Fibroblast of skin of back (primary cell): ENCODE measurements around the gene ALDH3B1.

Experiments used
- DNase-seq: peaks from one replicate; pipeline ENCODE4 v3.0.0-alpha.2; 2013

The ALDH3B1 gene

DNA sequence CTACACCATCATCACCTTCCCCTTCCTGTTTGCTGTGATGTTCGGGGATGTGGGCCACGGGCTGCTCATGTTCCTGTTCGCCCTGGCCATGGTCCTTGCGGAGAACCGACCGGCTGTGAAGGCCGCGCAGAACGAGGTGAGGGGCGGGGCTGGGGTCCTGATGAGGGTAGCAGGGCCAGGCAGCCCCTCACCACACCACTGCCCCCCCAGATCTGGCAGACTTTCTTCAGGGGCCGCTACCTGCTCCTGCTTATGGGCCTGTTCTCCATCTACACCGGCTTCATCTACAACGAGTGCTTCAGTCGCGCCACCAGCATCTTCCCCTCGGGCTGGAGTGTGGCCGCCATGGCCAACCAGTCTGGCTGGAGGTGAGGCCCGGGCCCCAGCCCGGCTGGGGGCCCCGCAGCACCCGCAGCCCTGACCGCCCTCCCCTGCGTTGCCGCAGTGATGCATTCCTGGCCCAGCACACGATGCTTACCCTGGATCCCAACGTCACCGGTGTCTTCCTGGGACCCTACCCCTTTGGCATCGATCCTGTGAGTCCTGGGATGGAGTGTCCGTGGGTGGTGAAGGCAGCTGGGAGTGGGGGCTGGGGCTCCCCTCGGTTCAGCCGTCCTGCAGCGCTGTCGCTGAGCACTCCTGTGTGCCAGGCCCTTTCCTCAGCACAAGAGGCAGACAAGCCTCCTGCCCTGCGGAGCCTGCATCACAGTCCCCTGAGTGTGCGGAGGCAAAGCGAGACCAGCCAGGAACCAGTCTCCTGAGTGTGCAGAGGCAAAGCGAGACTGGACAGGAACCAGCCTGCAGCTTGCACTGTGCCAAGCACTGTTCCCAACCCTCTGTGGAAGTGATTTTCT lies 37.5 kb downstream of the ALDH3B1 start:
- DNase-seq = no peak

DNA sequence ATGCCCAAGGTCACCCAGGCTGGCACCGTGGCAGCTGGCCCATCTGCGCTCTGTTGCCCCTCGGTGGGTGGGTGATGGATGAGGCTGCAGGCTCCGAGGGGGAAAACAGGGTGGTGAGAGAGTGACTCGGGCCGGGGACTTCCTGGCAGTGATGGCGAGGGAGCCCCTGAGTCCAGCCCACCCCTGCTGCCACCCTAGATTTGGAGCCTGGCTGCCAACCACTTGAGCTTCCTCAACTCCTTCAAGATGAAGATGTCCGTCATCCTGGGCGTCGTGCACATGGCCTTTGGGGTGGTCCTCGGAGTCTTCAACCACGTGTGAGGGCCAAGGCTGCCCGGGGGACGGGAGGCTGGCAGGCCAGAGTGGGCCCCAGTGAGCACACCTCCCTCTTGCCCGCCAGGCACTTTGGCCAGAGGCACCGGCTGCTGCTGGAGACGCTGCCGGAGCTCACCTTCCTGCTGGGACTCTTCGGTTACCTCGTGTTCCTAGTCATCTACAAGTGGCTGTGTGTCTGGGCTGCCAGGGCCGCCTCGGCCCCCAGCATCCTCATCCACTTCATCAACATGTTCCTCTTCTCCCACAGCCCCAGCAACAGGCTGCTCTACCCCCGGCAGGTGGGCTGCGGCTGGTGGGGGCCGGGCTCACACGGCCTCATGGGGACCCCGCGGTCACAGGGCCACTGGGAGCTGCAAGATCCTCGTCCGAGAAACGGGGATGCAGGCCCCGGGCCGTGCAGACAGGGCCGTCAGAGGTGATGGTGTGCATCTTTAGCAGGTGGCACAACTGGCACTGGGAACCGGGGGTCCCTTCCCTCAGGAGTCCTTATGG lies 38.8 kb downstream of the ALDH3B1 start:
- DNase-seq = no peak

DNA sequence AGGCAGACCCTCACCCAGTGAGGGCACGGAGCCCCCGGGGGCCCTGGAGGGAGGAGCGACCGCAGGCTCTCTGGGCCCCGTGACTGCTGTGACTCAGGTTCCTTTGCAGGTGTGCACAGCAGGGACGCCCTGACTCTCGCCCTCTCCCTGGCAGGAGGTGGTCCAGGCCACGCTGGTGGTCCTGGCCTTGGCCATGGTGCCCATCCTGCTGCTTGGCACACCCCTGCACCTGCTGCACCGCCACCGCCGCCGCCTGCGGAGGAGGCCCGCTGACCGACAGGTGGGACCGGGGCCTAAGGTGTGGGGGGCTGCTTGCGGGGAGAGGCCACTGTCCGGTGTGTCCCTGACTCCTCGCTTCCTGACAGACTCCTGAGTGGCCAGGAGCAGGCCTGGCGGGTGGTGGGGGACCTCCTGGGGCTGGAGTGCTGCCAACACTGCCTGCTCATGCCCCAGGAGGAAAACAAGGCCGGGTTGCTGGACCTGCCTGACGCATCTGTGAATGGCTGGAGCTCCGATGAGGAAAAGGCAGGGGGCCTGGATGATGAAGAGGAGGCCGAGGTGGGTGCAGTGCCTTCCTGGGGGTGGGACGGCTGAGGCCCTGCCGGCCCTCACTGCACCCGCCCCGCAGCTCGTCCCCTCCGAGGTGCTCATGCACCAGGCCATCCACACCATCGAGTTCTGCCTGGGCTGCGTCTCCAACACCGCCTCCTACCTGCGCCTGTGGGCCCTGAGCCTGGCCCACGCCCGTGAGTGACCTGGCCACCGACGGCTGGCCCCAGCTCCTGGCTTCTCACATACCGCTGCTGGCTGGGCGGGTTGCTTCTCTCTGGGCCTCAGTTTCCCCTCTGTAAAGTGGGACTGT lies 39.6 kb downstream of the ALDH3B1 start:
- peak; percentile 21 for DNase-seq

DNA sequence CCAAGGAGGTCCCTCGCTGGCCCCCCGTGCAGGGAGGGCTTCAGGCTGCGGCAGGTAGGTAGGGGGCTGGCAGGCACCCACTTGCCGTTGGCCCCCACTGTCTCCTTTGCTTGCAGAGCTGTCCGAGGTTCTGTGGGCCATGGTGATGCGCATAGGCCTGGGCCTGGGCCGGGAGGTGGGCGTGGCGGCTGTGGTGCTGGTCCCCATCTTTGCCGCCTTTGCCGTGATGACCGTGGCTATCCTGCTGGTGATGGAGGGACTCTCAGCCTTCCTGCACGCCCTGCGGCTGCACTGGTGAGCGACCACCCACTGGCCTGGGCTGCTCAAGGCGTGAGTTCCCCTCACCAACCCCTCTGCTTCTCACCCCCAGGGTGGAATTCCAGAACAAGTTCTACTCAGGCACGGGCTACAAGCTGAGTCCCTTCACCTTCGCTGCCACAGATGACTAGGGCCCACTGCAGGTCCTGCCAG lies 40.3 kb downstream of the ALDH3B1 start:
- DNase-seq = no peak

DNA sequence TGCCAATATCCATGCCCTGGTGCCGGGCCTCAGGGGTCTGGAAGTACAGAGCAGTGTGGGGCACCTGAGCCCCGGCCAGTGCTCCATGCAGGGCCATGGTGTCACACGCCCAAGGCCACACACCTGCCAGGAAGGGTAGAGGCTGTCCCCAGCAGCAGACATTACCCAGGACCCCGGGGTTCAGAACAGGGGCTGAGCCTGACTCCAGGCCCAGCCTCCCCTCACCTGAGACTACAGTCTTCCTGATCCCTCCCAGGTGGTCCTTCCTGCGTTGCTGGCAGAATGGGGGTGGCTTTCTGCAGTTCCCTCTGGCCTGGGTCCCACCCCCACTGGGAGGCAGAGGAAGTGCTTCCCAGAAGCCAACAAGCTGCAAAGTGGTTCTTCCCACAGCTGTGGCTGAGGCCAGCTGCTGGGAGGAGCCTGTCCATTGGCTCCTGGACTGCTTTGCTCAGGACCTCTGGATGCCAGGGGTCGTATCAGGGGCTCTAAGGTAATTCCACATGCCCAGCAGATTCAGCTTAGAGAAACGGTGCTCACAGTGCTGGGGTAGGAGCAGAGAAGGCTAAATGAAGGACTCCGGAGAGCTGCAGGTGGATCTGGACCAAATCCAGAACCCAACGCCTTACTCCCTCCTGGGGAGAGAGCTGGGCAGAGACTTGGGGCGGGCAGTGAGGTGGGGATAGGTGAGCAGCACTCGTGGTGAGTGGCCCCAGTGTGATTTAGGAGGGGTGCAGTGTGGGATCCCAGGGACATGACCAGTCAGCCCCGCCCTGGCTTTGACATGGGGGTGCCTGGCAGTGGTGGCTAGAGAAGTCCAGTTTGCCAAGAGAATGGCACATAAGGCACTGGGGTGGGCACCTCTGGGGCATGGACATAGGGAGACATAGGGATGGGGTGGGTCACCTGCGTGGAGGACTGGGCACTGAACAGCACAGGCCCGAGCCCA lies 41.3 kb downstream of the ALDH3B1 start:
- no peak for DNase-seq

DNA sequence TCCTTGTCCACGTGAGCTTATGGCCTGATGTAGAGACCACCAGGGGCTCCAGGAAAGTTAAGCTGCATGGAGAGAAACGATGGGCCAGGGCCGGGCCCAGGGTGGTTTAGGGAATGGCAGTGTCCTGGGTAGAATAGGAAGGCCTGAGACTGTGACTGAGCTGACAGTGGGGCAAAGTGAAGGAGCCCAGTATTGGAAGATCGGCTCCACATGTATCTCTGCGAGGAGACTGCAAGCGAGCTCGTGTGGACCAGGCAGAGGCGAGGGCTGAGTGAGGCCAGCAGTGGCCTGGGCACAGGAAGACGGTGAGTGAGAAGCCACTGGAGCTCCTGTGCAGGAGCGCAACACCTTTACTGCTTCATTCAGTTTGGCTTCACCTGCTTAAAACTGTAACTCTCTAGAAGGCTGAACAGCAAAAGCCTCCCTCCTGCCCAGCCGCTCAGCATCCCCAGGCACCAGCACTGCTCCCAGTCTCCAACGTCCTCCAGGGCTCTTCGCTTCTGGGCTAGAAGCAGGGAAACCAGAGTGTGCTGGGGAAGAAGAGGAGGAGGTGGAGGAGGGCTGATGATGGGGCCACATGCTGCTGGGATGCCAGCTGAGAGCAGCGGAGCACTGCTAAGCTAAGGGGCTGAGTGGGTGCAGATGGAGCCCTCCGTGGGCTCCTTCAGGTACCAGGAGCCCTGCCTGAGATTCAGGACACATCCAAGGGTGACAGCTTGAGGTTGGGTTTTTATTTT lies 42.2 kb downstream of the ALDH3B1 start:
- DNase-seq = no peak

DNA sequence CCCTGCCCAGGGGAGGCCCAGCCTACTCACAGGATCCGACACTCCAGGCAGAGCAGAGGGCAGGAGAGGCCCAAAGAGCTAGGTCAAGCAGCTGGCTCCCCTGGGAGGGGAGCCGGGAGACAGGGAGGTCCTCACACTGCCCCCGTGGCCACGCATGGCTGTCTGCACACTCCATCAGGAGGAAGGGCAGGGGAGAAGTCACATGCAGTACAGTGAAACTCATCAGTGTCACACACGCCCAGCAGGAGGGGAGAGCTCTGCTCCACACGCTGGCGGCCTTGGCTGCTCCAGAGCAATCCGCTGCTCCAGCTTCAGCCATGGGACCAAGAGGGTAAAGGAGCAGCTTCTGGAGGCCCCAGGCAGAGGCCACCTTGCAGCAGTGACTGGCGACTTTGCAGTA lies 43.0 kb downstream of the ALDH3B1 start:
- DNase-seq = peak; percentile 21

DNA sequence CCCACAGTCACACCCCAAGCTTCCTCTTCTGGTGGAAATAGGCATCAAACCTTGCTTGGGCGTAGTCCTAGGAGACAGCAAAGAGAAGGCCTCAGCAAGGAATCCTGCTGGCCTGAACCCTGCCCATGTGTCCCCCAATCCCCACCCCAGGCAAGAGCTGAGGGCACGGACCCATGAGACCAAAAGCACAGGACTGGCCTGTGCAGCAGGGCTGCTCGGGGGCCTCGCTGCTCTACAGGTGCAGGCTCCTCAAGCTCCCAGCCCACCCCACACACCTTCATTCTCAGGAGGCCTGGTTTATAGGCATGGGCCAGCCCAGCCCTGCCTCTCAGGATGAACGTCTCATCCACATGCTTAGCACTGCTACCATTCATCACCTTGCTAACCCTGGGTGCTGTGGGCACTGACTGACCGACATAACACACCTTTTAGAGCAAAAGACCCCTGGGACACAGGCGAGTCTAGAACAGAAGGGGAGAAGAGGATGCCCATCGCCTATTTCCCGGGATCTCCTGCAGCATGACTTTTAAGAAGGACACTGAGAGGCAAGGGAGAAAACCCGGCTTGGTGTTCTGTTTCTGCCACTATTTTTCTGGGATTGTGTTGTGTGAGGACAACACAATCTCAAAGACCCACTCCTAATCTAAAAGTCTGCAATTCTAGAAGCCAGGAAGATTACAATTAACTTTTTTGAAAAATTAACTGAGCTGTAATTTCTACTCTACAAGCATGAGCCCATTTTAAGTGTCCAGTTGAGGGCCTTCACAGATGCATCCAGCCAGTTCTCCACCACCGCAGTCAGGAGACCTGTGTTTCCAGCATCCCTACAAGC lies 44.1 kb downstream of the ALDH3B1 start:
- no peak for DNase-seq

DNA sequence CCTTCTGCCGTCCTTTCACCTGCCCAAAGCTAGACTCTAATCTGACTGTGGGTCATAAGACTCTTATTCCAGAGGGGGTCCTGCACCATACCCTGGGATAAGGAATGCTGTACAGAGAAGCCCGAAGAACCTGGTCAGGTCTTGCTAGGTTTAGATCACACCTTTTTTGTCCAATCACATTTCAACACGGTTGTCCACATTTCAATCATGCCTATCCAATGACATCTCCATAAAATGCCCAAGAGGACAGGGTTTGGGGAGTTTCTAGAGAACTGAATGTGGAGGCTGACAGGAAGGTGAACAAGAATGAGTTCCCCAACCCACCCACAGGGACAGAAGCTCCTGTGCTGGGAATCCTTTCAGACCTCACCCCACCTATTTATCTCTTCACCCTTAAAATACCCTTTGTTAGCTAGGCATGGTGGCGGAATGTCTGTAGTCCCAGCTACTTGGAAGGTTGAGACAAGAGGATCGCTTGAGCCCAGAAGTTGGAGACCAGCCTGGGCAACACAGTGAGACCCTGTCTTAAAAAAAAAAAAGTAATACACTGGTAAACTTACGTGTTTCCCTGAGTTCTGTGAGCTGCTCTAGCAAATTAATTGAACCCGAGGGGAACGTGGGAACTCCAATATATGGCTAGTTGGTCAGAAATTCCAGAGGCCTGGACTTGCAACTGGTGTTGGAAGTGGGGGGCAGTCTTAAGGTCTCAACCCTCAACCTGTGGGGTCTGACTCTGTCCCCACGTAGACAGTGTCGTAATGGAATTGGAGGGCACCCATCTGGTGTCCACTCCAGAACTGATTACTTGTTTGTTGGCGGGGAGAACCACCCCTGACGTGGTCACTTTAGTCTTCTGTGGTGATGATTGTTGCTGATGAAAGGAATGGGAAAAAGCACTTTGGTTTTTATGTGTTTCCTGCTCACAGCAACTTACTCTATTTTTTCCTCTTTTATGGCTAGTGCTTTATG lies 46.5 kb downstream of the ALDH3B1 start:
- peak; percentile 16 for DNase-seq

DNA sequence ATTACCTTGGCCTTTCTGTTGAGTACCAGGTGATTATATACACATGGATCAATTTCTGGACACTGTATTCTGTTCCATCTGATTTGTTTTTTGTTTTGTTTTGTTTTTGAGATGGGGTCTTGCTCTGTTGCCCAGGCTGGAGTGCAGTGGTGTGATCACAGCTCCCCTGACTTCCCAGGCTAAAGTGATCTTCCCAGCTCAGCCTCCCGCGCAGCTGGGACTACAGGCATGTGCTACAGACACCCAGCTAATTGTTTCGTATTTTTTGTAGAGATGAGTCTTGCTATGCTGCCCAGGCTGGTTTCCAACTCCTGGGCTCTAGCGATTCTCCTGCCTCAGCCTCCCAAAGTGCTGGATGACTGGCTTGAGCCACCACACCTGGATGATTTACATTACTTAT lies 47.7 kb downstream of the ALDH3B1 start:
- no peak for DNase-seq

DNA sequence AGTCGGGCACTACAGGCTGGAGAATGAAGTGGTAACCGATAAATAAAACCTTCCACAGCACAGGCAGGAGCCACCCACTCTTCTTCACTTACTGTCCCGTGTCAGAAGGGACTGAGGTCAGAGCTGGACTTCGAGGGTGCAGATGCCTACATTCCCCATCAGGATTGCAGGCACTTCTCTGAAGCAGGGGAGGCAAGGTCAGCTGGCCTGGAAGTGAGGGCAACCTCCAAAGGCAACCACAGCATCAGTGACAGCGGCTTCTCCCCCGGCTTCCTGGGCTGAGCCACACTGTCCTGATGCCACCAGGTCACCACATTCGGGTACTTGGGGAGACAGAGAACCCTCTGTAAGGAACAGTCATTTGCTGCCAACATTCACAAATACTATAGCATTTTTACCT lies 51.4 kb downstream of the ALDH3B1 start:
- DNase-seq = no peak

DNA sequence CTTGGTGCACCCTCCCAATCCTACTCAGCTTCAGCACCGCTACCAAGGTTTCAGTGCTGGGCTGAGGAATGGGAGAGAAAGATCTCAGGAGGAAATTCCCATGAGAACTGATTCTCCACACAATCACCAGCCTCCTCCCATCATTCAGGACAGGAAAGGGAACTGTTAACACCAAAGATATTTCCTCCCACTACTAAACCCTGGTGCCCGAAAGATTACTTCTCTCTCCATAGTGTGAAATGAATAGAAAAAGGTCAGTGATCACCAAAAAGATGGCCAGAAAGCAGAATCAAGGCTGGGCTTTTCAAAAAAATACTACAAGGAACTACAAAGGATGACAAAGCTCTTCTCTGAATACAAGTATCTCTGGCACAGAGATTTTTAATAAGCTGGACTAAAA lies 54.8 kb downstream of the ALDH3B1 start:
- no peak for DNase-seq

DNA sequence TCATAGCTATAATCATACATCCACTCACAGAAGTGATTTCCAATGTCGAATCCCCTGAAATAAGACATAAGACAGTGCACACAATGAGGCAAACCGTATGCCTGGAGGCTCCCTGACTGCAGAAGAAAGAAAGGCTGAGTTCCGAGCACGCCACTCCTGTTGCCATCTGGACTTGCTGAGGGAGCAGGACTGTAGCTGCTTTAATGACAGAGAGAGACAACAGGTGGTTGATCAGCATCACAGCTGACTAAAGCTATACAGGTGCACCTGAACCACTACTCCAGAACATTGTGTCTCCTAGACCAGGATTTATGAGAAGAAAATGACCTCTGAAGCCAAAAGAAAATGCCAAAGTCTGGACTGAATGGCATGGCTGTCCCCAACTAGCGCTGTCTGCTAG lies 55.7 kb downstream of the ALDH3B1 start:
- DNase-seq = no peak

DNA sequence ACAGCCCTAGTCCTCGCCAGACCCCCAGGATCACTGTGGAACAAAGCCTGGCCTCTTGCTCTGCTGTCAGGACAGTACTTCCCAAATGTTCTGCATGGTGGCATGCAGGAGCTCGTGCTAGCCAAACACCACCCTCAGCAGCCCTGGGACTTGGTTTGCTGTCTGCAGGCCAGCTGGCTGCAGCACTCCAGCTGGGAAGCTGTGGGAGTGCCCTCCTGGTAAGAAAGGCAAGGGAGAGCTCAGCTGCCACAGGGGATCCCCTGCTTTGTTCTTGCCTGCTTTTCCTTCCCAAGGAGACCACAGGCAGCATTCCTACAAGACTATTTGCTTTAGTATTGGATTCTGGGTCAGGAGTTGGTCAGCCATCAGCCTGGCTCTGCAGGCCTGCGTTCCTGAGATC lies 56.6 kb downstream of the ALDH3B1 start:
- DNase-seq = no peak

DNA sequence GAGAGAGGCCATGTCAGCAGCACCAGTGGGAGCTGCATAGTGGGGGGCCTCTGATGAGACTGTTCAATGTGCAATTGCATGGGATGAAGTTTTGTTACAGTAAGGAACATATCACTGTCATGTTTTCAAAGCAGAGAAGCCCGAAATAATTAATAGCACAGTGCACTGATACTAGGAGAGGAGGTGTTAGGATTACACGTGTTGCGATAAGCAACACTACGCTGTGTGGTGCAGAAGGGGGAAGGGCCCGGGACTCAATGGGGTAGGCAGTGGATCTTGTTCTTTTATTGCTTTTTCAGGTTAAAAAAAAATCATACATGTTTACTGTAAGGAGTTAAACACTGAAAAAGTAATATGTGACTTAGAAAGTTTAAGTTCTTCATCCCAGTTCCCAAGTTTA lies 57.9 kb downstream of the ALDH3B1 start:
- no peak for DNase-seq

DNA sequence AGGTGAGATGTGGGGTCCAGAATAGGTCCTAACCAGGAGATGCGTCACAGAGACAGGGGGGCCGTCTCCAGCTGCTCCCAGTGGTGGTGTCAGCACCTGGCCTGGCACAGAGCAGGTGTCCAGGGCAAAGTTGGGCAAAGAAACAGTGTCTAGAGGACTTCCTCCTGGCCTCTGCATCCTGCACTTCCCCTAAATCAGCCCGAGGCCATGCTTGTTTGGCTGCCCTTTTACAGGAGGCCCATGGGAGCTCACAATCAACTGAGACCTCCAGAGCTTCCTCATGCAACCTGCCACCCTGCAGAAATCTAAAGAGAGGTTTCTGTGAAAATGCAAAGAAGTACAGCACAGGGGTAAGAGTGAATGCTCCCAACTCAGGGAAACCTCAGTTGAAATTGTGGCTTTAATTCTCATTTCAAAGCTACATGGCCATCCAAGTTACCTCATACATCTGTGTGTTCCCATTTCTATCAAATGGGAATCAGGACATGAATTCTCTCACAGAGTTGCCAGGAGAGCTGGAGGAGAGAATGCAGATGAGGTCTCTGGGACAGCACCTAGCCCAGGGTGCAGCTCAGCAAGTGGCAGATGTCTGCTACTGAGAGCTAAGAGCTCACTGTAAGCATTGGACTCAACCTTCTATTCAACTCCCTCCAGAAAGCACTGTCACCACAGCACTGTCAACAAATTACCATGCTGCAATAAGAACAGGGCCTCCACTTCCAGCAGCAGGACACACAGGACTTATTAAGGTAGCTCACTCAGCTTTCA lies 61.3 kb downstream of the ALDH3B1 start:
- no peak for DNase-seq

DNA sequence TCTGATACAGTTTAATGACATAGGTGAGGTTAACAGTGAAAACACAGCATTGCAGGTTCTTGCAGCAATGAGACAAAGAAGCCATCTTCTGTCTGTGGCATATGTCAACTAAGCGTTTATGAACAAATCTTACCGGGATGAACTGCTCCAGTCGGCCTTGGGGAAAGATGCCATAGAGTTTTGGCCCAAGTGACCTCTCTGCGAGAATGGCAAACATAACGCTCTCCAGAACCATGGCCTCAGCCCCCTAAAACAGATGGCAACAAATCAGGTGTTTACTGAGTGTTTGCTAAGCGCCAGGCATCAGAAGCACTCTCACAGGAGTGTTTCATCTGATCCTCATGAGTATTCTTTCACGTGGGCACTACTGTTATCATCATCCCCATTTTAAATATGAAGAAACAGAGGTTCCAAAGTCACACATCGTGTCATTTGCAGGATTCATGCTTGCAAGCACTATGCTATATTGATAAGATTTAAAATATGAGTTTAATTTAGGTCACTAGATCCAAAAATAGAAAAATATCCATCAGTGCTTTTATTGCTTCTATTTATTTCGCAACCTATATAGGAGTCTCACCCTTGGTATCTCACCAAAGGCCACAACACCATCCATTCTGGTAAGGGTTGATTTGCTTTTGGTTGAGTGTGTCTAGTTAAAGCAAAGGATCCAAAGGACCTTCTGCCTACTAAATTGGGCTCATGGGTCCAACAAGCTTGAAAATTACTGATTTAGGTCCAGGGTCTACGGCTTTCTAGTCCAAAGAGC lies 64.6 kb downstream of the ALDH3B1 start:
- no peak for DNase-seq
